Neuron (in vitro differentiated cells): ENCODE data around the gene USP6NL.
"Not testable (repeated sequence)": the region's sequence is repeated elsewhere in the genome, so short reads cannot be mapped to it uniquely, and the experiment has no call there.

ENCODE experiments used
- H2AFZ ChIP-seq: one replicate; pipeline ENCODE4 v1.6.1; 2013; ENCODE audit warnings: low read depth, mild to moderate bottlenecking, inconsistent platforms, low read length, moderate library complexity
- H3K27me3 ChIP-seq: one replicate; pipeline ENCODE4 v1.6.1; 2013; ENCODE audit warnings: low read length; ENCODE audit not compliant: insufficient read depth
- H3K36me3 ChIP-seq: one replicate; pipeline ENCODE4 v1.6.1; 2013; ENCODE audit warnings: low read length; ENCODE audit not compliant: insufficient read depth
- H3K4me1 ChIP-seq: one replicate; pipeline ENCODE4 v1.6.1; 2013; ENCODE audit warnings: low read length; ENCODE audit not compliant: insufficient read depth
- H3K4me3 ChIP-seq: 2 replicates; pipeline ENCODE4 v1.5.1; 2013; ENCODE audit warnings: mild to moderate bottlenecking, low read length, moderate library complexity
- H3K9me3 ChIP-seq: one replicate; pipeline ENCODE4 v1.6.1; 2013; ENCODE audit warnings: low read length

USP6NL gene

GRCh38 chr10:11509036-11509435 is 102.4 kb downstream of the USP6NL start:
- H3K36me3 ChIP-seq = peaks cover 12% of the 10 kb centered on the region
- H3K4me1 ChIP-seq = peaks cover 13% of the 10 kb centered on the region
- no peak overlapping the region for H2AFZ ChIP-seq
- no peaks in the 10 kb centered on the region for H3K27me3 ChIP-seq
- no peaks in the 10 kb centered on the region for H3K9me3 ChIP-seq
- no peak overlapping the region for H3K4me3 ChIP-seq

- Histone ChIP-seq H3K36me3 (peaks cover 7% of the 10 kb centered on the region), H3K4me3 (no peak overlapping the region), H3K27me3 (no peaks in the 10 kb centered on the region)
Observed at GRCh38 chr10:11506247-11506789, 105.1 kb downstream of the USP6NL start.

GRCh38 chr10:11505639-11506038 is 105.8 kb downstream of the USP6NL start:
- H3K4me1 ChIP-seq = peaks cover 13% of the 10 kb centered on the region
- H3K27me3 ChIP-seq = no peaks in the 10 kb centered on the region
- H3K9me3 ChIP-seq = no peaks in the 10 kb centered on the region
- peaks cover 7% of the 10 kb centered on the region for H3K36me3 ChIP-seq
- no peak overlapping the region for H2AFZ ChIP-seq
- no peak overlapping the region for H3K4me3 ChIP-seq

More at GRCh38 chr10:11506247-11506789, 105.1 kb downstream of the USP6NL start:
- no peak overlapping the region for H2AFZ ChIP-seq
- H3K4me1 ChIP-seq = peaks cover 13% of the 10 kb centered on the region
- H3K9me3 ChIP-seq = no peaks in the 10 kb centered on the region

GRCh38 chr10:11504566-11505285 is 106.7 kb downstream of the USP6NL start:
- H3K27me3 ChIP-seq = no peaks in the 10 kb centered on the region
- H3K4me1 ChIP-seq = peaks cover 13% of the 10 kb centered on the region
- no peak overlapping the region for H3K4me3 ChIP-seq
- no peak overlapping the region for H2AFZ ChIP-seq
- H3K36me3 ChIP-seq = peaks cover 12% of the 10 kb centered on the region
- no peaks in the 10 kb centered on the region for H3K9me3 ChIP-seq

- Histone ChIP-seq H3K27me3 (no peaks in the 10 kb centered on the region), H3K4me1 (peaks cover 13% of the 10 kb centered on the region), H2AFZ (no peak overlapping the region), H3K36me3 (peaks cover 17% of the 10 kb centered on the region), H3K4me3 (no peak overlapping the region), H3K9me3 (peaks cover 2% of the 10 kb centered on the region)
Observed at GRCh38 chr10:11501600-11501999, 109.8 kb downstream of the USP6NL start.

- H3K9me3 ChIP-seq = peaks cover 2% of the 10 kb centered on the region
- no peaks in the 10 kb centered on the region for H3K4me1 ChIP-seq
- no peak overlapping the region for H2AFZ ChIP-seq
- no peak overlapping the region for H3K4me3 ChIP-seq
- no peaks in the 10 kb centered on the region for H3K27me3 ChIP-seq
- H3K36me3 ChIP-seq = peaks cover 22% of the 10 kb centered on the region
Observed at GRCh38 chr10:11499425-11500071, 111.9 kb downstream of the USP6NL start.

- H3K27me3 ChIP-seq = no peaks in the 10 kb centered on the region
- H2AFZ ChIP-seq = no peak overlapping the region
- peaks cover 2% of the 10 kb centered on the region for H3K9me3 ChIP-seq
- H3K36me3 ChIP-seq = peaks cover 30% of the 10 kb centered on the region
- H3K4me1 ChIP-seq = no peaks in the 10 kb centered on the region
- no peak overlapping the region for H3K4me3 ChIP-seq
Observed at GRCh38 chr10:11498399-11498798, 113.1 kb downstream of the USP6NL start.

- not testable (repeated sequence) for H3K4me1 ChIP-seq, H3K27me3 ChIP-seq, H3K4me3 ChIP-seq, H2AFZ ChIP-seq, H3K9me3 ChIP-seq
- H3K36me3 ChIP-seq = peaks cover 54% of the 10 kb centered on the region
Observed at GRCh38 chr10:11494923-11495322, 116.5 kb downstream of the USP6NL start.

GRCh38 chr10:11493646-11494045 is 117.8 kb downstream of the USP6NL start:
- Histone ChIP-seq H3K9me3 (no peaks in the 10 kb centered on the region), H3K4me1 (no peaks in the 10 kb centered on the region), H2AFZ (no peak overlapping the region), H3K27me3 (no peaks in the 10 kb centered on the region), H3K4me3 (no peak overlapping the region), H3K36me3 (peaks cover 56% of the 10 kb centered on the region)

GRCh38 chr10:11491087-11491486 is 120.4 kb downstream of the USP6NL start:
- H3K4me3 ChIP-seq = no peak overlapping the region
- H3K36me3 ChIP-seq = peaks cover 63% of the 10 kb centered on the region
- H3K9me3 ChIP-seq = no peaks in the 10 kb centered on the region
- H2AFZ ChIP-seq = no peak overlapping the region
- H3K27me3 ChIP-seq = no peaks in the 10 kb centered on the region
- no peaks in the 10 kb centered on the region for H3K4me1 ChIP-seq

GRCh38 chr10:11489591-11489990 is 121.9 kb downstream of the USP6NL start:
- Histone ChIP-seq H2AFZ (no peak overlapping the region), H3K36me3 (peaks cover 70% of the 10 kb centered on the region)

GRCh38 chr10:11488126-11488525 is 123.3 kb downstream of the USP6NL start:
- H3K9me3 ChIP-seq = no peaks in the 10 kb centered on the region
- H2AFZ ChIP-seq = no peak overlapping the region
- H3K27me3 ChIP-seq = no peaks in the 10 kb centered on the region
- peaks cover 71% of the 10 kb centered on the region for H3K36me3 ChIP-seq
- no peaks in the 10 kb centered on the region for H3K4me1 ChIP-seq
- no peak overlapping the region for H3K4me3 ChIP-seq

More at GRCh38 chr10:11489591-11489990, 121.9 kb downstream of the USP6NL start:
- H3K27me3 ChIP-seq = no peaks in the 10 kb centered on the region
- no peaks in the 10 kb centered on the region for H3K9me3 ChIP-seq
- no peaks in the 10 kb centered on the region for H3K4me1 ChIP-seq
- H3K4me3 ChIP-seq = no peak overlapping the region
